ENCODE measurements around the gene ABI1. TPM values are rescaled to one million over a fixed set of nuclear protein-coding genes. Genes with fewer than 3 reads are reported as not detected.
A peak's percentile ranks its signal among the peaks of the same experiment; 100 is the strongest.

ABI1 gene
- total and polyA plus RNA-seq, 2 of the 13 experiments (the other 11 are each of a cell fraction or from before 2014, with no cell fraction given) = 20.9 to 22.9 TPM

DNA sequence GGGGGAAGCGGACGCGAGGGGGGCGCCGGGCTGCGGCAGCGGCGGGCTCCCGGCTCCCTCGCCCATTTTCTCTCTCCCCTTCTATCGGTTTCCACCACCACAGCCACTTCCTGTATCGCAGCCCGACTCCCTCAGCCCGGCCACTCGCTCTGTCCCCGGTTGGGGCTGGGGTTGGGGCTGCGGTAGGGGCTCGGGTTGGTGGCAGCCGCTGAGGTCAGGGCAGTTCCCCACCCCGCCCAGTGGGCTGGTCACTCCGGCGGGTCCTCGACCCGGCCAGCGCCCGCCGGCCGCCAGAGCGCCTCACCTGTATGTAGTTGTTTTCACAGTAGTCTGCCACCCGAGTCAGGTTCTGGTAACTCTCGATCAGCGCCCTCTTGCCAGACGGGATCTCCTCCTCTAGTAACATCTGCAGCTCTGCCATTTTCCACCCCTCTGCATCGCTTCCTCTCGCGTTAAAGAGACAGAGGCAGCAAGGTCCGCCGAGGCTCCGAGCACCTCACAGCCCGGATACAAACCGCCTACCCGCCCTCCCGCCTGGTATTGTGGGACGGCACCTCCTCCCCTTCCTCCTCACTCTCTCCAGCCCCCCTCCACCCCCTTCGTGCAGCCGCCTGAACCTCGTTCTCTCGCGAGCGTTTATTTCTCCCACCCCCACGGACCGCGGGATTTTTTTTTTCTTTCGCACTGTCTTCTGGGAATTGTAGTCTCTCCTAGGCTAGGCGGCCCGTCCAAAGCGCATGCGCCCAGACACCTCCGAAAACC, at the start of gene ABI1 (continued):
- TF ChIP-seq IRX3 (CRISPR knock-in tag; IDR thresholded peaks at IDR 0.05; ENCODE audit: borderline replicate concordance, low read depth) = no peak
- no peak for TF ChIP-seq MBD4 (IDR thresholded peaks at IDR 0.05; ENCODE audit: borderline replicate concordance, low read length)
- no peak for TF ChIP-seq NFATC3 (CRISPR knock-in tag; IDR thresholded peaks at IDR 0.05)
- TF ChIP-seq ZBTB3 (CRISPR knock-in tag; IDR thresholded peaks at IDR 0.05; ENCODE audit: borderline replicate concordance, low read depth) = no peak
- no peak for TF ChIP-seq MTA3 (CRISPR knock-in tag; IDR thresholded peaks at IDR 0.05)
- TF ChIP-seq CBX1 (IDR thresholded peaks at IDR 0.05; ENCODE audit: low read depth) = no peak
- TF ChIP-seq SIN3B (IDR thresholded peaks at IDR 0.05; ENCODE audit: low read length) = no peak
- peak; percentile 68 for TF ChIP-seq YEATS4 (CRISPR knock-in tag; IDR thresholded peaks at IDR 0.05; ENCODE audit: borderline replicate concordance)
- no peak for TF ChIP-seq CEBPB (IDR thresholded peaks at IDR 0.05; ENCODE audit: borderline replicate concordance, low read depth, low read length)
- TF ChIP-seq HOXA9 (CRISPR knock-in tag; IDR thresholded peaks at IDR 0.05; ENCODE audit: borderline replicate concordance) = peak; percentile 64; the same call in 1 of the 2 replicates
- TF ChIP-seq, protein P1, sequence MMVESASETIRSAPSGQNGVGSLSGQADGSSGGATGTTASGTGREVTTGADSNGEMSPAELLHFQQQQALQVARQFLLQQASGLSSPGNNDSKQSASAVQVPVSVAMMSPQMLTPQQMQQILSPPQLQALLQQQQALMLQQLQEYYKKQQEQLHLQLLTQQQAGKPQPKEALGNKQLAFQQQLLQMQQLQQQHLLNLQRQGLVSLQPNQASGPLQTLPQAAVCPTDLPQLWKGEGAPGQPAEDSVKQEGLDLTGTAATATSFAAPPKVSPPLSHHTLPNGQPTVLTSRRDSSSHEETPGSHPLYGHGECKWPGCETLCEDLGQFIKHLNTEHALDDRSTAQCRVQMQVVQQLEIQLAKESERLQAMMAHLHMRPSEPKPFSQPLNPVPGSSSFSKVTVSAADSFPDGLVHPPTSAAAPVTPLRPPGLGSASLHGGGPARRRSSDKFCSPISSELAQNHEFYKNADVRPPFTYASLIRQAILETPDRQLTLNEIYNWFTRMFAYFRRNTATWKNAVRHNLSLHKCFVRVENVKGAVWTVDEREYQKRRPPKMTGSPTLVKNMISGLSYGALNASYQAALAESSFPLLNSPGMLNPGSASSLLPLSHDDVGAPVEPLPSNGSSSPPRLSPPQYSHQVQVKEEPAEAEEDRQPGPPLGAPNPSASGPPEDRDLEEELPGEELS (CRISPR knock-in tag; IDR thresholded peaks at IDR 0.05) = peak; percentile 49
- no peak for TF ChIP-seq ZNF850 (CRISPR knock-in tag; conservative IDR thresholded peaks at IDR 0.05)
- TF ChIP-seq NBN (conservative IDR thresholded peaks at IDR 0.05) = no peak
- no peak for TF ChIP-seq ZNF124 (CRISPR knock-in tag; IDR thresholded peaks at IDR 0.05)
- TF ChIP-seq ASH2L (IDR thresholded peaks at IDR 0.05; ENCODE audit: insufficient read length, low read depth, low read length) = peak; percentile 88
- TF ChIP-seq ZNF550 (CRISPR knock-in tag; IDR thresholded peaks at IDR 0.05; ENCODE audit: borderline replicate concordance) = no peak
- TF ChIP-seq HMGXB4 (CRISPR knock-in tag; IDR thresholded peaks at IDR 0.05; ENCODE audit: borderline replicate concordance in 1 of 2, low read depth in 1 of 2) = peak; percentile 57 to 72; a peak in 2 of 4 replicates
- no peak for TF ChIP-seq ATRX (CRISPR knock-in tag; IDR thresholded peaks at IDR 0.05; ENCODE audit: borderline replicate concordance)
- TF ChIP-seq DMTF1 (CRISPR knock-in tag; IDR thresholded peaks at IDR 0.05) = no peak
- no peak for TF ChIP-seq SIX4 (CRISPR knock-in tag; IDR thresholded peaks at IDR 0.05)
- TF ChIP-seq ZZZ3 (CRISPR knock-in tag; IDR thresholded peaks at IDR 0.05; ENCODE audit: borderline replicate concordance) = 0 out of 2 replicates have a peak, but pooled peaks have one; percentile 20
- TF ChIP-seq ZNF335 (CRISPR knock-in tag; IDR thresholded peaks at IDR 0.05) = peak; percentile 66; the same call in 1 of the 2 replicates
- TF ChIP-seq, protein P2, sequence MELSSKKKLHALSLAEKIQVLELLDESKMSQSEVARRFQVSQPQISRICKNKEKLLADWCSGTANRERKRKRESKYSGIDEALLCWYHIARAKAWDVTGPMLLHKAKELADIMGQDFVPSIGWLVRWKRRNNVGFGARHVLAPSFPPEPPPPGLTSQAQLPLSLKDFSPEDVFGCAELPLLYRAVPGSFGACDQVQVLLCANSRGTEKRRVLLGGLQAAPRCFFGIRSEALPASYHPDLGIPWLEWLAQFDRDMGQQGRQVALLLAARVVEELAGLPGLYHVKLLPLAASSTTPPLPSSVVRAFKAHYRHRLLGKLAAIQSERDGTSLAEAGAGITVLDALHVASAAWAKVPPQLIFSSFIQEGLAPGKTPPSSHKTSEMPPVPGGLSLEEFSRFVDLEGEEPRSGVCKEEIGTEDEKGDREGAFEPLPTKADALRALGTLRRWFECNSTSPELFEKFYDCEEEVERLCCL (CRISPR knock-in tag; IDR thresholded peaks at IDR 0.05; ENCODE audit: borderline replicate concordance) = no peak
